HEK293 (cell line): Measurements from ENCODE around the gene TRIM33.

Source experiments
- CTCF ChIA-PET: fragments of 350-600 bp; formaldehyde crosslinking; extraction: SDS; loops from one replicate; lab custom pipeline; 2021; ENCODE audit warnings: antibody characterized with exemption; lab: Yijun Ruan, JAX
- POLR2A ChIA-PET: fragments of 300-600 bp; formaldehyde crosslinking; extraction: SDS; loops from one replicate; lab custom pipeline; 2020; ENCODE audit warnings: antibody characterized with exemption, inconsistent platforms; lab: Yijun Ruan, JAX
- H3K27ac ChIP-seq: fragments of 200-500 bp; sonication (Bioruptor generic); 2 replicates; pipeline ENCODE4 v1.5.1; 2014; ENCODE audit warnings: low read depth, low read length, control low read depth, inconsistent platforms; ENCODE audit errors: extremely low read depth
- H3K36me3 ChIP-seq, 2 experiments: fragments of 200-500 bp in 1 of 2; sonication (Bioruptor generic) in 1 of 2; 1 replicate in 1 of 2; 2 replicates in 1 of 2; pipeline ENCODE4 v1.5.1; 2014 to 2017; ENCODE audit warnings: inconsistent platforms in 2 of 2, low read length in 2 of 2; ENCODE audit not compliant: control insufficient read depth in 2 of 2, insufficient read depth in 1 of 2
- H3K4me1 ChIP-seq: fragments of 200-500 bp; sonication (Bioruptor generic); 2 replicates; pipeline ENCODE4 v1.5.1; 2014; ENCODE audit warnings: mild to moderate bottlenecking, low read length, inconsistent platforms; ENCODE audit not compliant: control insufficient read depth, insufficient read depth
- H3K4me3 ChIP-seq: 2 replicates; pipeline ENCODE4 v1.5.1; 2011; ENCODE audit warnings: low read depth, mild to moderate bottlenecking, control low read depth, low read length, moderate library complexity
- H3K9me3 ChIP-seq: fragments of 200-500 bp; sonication (Bioruptor generic); 2 replicates; pipeline ENCODE4 v1.5.1; 2014; ENCODE audit warnings: low read depth, low read length, inconsistent platforms; ENCODE audit not compliant: control insufficient read depth, insufficient read depth
- BCL11B ChIP-seq: fragments of 450-650 bp; formaldehyde crosslinking; IDR thresholded peaks from 2 replicates; pipeline ENCODE4 v1.5.1; 2016; ENCODE audit warnings: low read depth, missing biosample characterization, missing genetic modification characterization
- OVOL3 ChIP-seq: fragments of 450-650 bp; formaldehyde crosslinking; IDR thresholded peaks from 2 replicates; pipeline ENCODE4 v1.5.1; 2016; ENCODE audit warnings: missing biosample characterization, missing genetic modification characterization
- PRDM4 ChIP-seq: fragments of 450-650 bp; formaldehyde crosslinking; IDR thresholded peaks from 2 replicates; pipeline ENCODE4 v1.5.1; 2017; ENCODE audit warnings: missing biosample characterization, missing genetic modification characterization
- YY1 ChIP-seq: fragments of 450-650 bp; formaldehyde crosslinking; IDR thresholded peaks from 2 replicates; pipeline ENCODE4 v1.5.1; 2018; ENCODE audit warnings: missing biosample characterization, missing genetic modification characterization
- YY2 ChIP-seq: fragments of 450-650 bp; formaldehyde crosslinking; IDR thresholded peaks from 2 replicates; pipeline ENCODE4 v1.5.1; 2016; ENCODE audit warnings: missing biosample characterization, missing genetic modification characterization
- ZBTB10 ChIP-seq: fragments of 450-650 bp; formaldehyde crosslinking; IDR thresholded peaks from 2 replicates; pipeline ENCODE4 v1.5.1; 2016; ENCODE audit warnings: missing biosample characterization, missing genetic modification characterization
- ZBTB20 ChIP-seq: fragments of 450-650 bp; formaldehyde crosslinking; IDR thresholded peaks from 2 replicates; pipeline ENCODE4 v1.5.1; 2016; ENCODE audit warnings: missing biosample characterization, missing genetic modification characterization
- ZBTB49 ChIP-seq: fragments of 450-650 bp; formaldehyde crosslinking; IDR thresholded peaks from 2 replicates; pipeline ENCODE4 v1.5.1; 2016; ENCODE audit warnings: missing biosample characterization, missing genetic modification characterization, low read depth
- ZIC2 ChIP-seq: fragments of 450-650 bp; formaldehyde crosslinking; IDR thresholded peaks from 2 replicates; pipeline ENCODE4 v1.5.1; 2016; ENCODE audit warnings: missing biosample characterization, missing genetic modification characterization
- ZNF121 ChIP-seq: fragments of 450-650 bp; formaldehyde crosslinking; IDR thresholded peaks from 2 replicates; pipeline ENCODE4 v1.5.1; 2016; ENCODE audit warnings: missing biosample characterization, missing genetic modification characterization
- ZNF146 ChIP-seq: fragments of 450-650 bp; formaldehyde crosslinking; IDR thresholded peaks from 2 replicates; pipeline ENCODE4 v1.5.1; 2016; ENCODE audit warnings: missing biosample characterization, missing genetic modification characterization
- ZNF18 ChIP-seq: fragments of 450-650 bp; formaldehyde crosslinking; IDR thresholded peaks from 2 replicates; pipeline ENCODE4 v1.5.1; 2016; ENCODE audit warnings: missing biosample characterization, missing genetic modification characterization
- ZNF221 ChIP-seq: fragments of 450-650 bp; formaldehyde crosslinking; IDR thresholded peaks from 2 replicates; pipeline ENCODE4 v1.5.1; 2017; ENCODE audit warnings: missing biosample characterization, missing genetic modification characterization, borderline replicate concordance
- ZNF280D ChIP-seq: fragments of 450-650 bp; formaldehyde crosslinking; IDR thresholded peaks from 2 replicates; pipeline ENCODE4 v1.5.1; 2016; ENCODE audit warnings: missing biosample characterization, missing genetic modification characterization
- ZNF37A ChIP-seq: fragments of 450-650 bp; IDR thresholded peaks from 2 replicates; pipeline ENCODE4 v1.5.1; 2018; ENCODE audit warnings: missing biosample characterization, missing genetic modification characterization
- ZNF423 ChIP-seq: fragments of 450-650 bp; formaldehyde crosslinking; IDR thresholded peaks from 2 replicates; pipeline ENCODE4 v1.5.1; 2016; ENCODE audit warnings: missing biosample characterization, missing genetic modification characterization
- ZNF513 ChIP-seq: fragments of 450-650 bp; IDR thresholded peaks from 2 replicates; pipeline ENCODE4 v1.5.1; 2018; ENCODE audit warnings: missing biosample characterization, missing genetic modification characterization
- ZNF580 ChIP-seq: fragments of 450-650 bp; formaldehyde crosslinking; IDR thresholded peaks from 2 replicates; pipeline ENCODE4 v1.5.1; 2016; ENCODE audit warnings: missing biosample characterization, missing genetic modification characterization
- ZNF596 ChIP-seq: fragments of 450-650 bp; IDR thresholded peaks from 2 replicates; pipeline ENCODE4 v1.5.0; 2018; ENCODE audit warnings: missing biosample characterization, mild to moderate bottlenecking, missing genetic modification characterization, moderate library complexity
- ZNF610 ChIP-seq: fragments of 450-650 bp; formaldehyde crosslinking; IDR thresholded peaks from 2 replicates; pipeline ENCODE4 v1.5.1; 2016; ENCODE audit warnings: missing biosample characterization, missing genetic modification characterization, borderline replicate concordance
- ZNF785 ChIP-seq: fragments of 450-650 bp; formaldehyde crosslinking; IDR thresholded peaks from 2 replicates; pipeline ENCODE4 v1.5.1; 2016; ENCODE audit warnings: missing biosample characterization, missing genetic modification characterization
- ZSCAN30 ChIP-seq: fragments of 450-650 bp; IDR thresholded peaks from 2 replicates; pipeline ENCODE4 v1.5.1; 2018; ENCODE audit warnings: missing biosample characterization, mild to moderate bottlenecking, missing genetic modification characterization, moderate library complexity
- ZXDB ChIP-seq: fragments of 450-650 bp; formaldehyde crosslinking; IDR thresholded peaks from 2 replicates; pipeline ENCODE4 v1.5.1; 2016; ENCODE audit warnings: missing biosample characterization, missing genetic modification characterization

The TRIM33 gene

GRCh38 chr1:114490274-114490693, 20.7 kb downstream of the TRIM33 start (continued):
- TF ChIP-seq PRDM4 (tag by site-specific recombination): peak; percentile 35; the same call in 1 of the 2 replicates
- peak; percentile 58; the same call in 1 of the 2 replicates for TF ChIP-seq ZNF18 (tag by site-specific recombination)
- 0 out of 2 replicates have a peak, but pooled peaks have one; percentile 16 for TF ChIP-seq ZSCAN30 (tag by site-specific recombination)
- TF ChIP-seq ZNF580 (tag by site-specific recombination): 0 out of 2 replicates have a peak, but pooled peaks have one; percentile 8
- peak; percentile 23; the same call in 1 of the 2 replicates for TF ChIP-seq ZNF423 (tag by site-specific recombination)
- peak; percentile 70 for TF ChIP-seq ZXDB (tag by site-specific recombination)
- peak; percentile 33; the same call in 1 of the 2 replicates for TF ChIP-seq OVOL3 (tag by site-specific recombination)
- peak; percentile 12; the same call in 1 of the 2 replicates for TF ChIP-seq ZNF146
- TF ChIP-seq ZNF37A (tag by site-specific recombination): no peak

GRCh38 chr1:114488739-114489138, 22.3 kb downstream of the TRIM33 start:
- Histone ChIP-seq H3K36me3 (no peaks in the 10 kb centered on the region; a peak in 1 of 3 replicates), H3K4me3 (no peak overlapping the region), H3K4me1 (no peaks in the 10 kb centered on the region), H3K9me3 (no peaks in the 10 kb centered on the region), H3K27ac (no peak overlapping the region)
- CTCF ChIA-PET: interaction anchor here (1.2 kb wide), 1 partner anchor 142 kb away, joined by 3 read pairs; no protein-coding TSS in a partner anchor
- POLR2A ChIA-PET: no interaction called here
- TF ChIP-seq ZNF513 (no peak), YY1 (tag by site-specific recombination) (no peak), ZNF221 (tag by site-specific recombination) (no peak), BCL11B (tag by site-specific recombination) (no peak), ZNF121 (tag by site-specific recombination) (no peak), ZNF596 (tag by site-specific recombination) (no peak), ZBTB49 (tag by site-specific recombination) (no peak), ZBTB10 (tag by site-specific recombination) (no peak), ZIC2 (no peak), ZBTB20 (tag by site-specific recombination) (no peak), ZNF785 (tag by site-specific recombination) (no peak), ZNF610 (no peak), YY2 (tag by site-specific recombination) (no peak), ZNF280D (tag by site-specific recombination) (no peak)
